ENCODE data around the gene SIRT2.

- TF ChIP-seq CTCF (IDR thresholded peaks at IDR 0.05 in 4 of 5, conservative IDR thresholded peaks at IDR 0.05 in 1 of 5): no peak
- TF ChIP-seq POLR2A (IDR thresholded peaks at IDR 0.05): peak in 1 of 2 donors; percentile 18
Observed at GRCh38 chr19:38838986-38839761, 60.2 kb downstream of the SIRT2 start.
